Endodermal cell (in vitro differentiated cells): ENCODE results near the gene ABI3. TPM values are rescaled to one million over a fixed set of nuclear protein-coding genes. Genes with fewer than 3 reads are reported as not detected.

Experiments
- DNase-seq: peaks from one replicate; pipeline ENCODE4 v3.0.0-alpha.2; 2017
- H3K27ac ChIP-seq: 2 replicates; pipeline ENCODE4 v1.5.1; 2013; ENCODE audit warnings: mild to moderate bottlenecking, low read depth, low read length, moderate library complexity
- H3K27me3 ChIP-seq: 2 replicates; pipeline ENCODE4 v1.6.1; 2013; ENCODE audit warnings: mild to moderate bottlenecking, low read length, moderate library complexity; ENCODE audit not compliant: insufficient read depth, control insufficient read depth, poor library complexity, severe bottlenecking
- H3K36me3 ChIP-seq: 2 replicates; pipeline ENCODE4 v1.7.0; 2013; ENCODE audit warnings: mild to moderate bottlenecking, low read length, moderate library complexity; ENCODE audit not compliant: control insufficient read depth, insufficient read depth
- H3K4me1 ChIP-seq: one replicate; pipeline ENCODE4 v1.7.0; 2013; ENCODE audit warnings: low read length; ENCODE audit not compliant: control insufficient read depth, insufficient read depth
- H3K4me3 ChIP-seq: 2 replicates; pipeline ENCODE4 v1.5.1; 2013; ENCODE audit warnings: mild to moderate bottlenecking, low read length, moderate library complexity
- H3K9ac ChIP-seq: 2 replicates; pipeline ENCODE4 v1.6.1; 2013; ENCODE audit warnings: mild to moderate bottlenecking, low read length, moderate library complexity; ENCODE audit not compliant: poor library complexity, severe bottlenecking; ENCODE audit errors: extremely low read depth
- H3K9me3 ChIP-seq: 2 replicates; pipeline ENCODE4 v1.6.1; 2013; ENCODE audit warnings: mild to moderate bottlenecking, low read length, moderate library complexity; ENCODE audit not compliant: control insufficient read depth
- H3K27ac Mint-ChIP-seq: 2 replicates; pipeline ENCODE4 v1.8.0; 2020; ENCODE audit warnings: mixed read lengths
- H3K27me3 Mint-ChIP-seq: 2 replicates; pipeline ENCODE4 v1.8.0; 2021; ENCODE audit warnings: mild to moderate bottlenecking, mixed read lengths; ENCODE audit not compliant: insufficient read depth
- H3K36me3 Mint-ChIP-seq: 2 replicates; pipeline ENCODE4 v1.8.0; 2020; ENCODE audit warnings: low read depth, mixed read lengths
- H3K4me1 Mint-ChIP-seq: 2 replicates; pipeline ENCODE4 v1.8.0; 2020; ENCODE audit warnings: mixed read lengths
- H3K4me3 Mint-ChIP-seq: 2 replicates; pipeline ENCODE4 v1.8.0; 2020; ENCODE audit warnings: mild to moderate bottlenecking, moderate library complexity, mixed read lengths
- H3K9me3 Mint-ChIP-seq: 2 replicates; pipeline ENCODE4 v1.8.0; 2020; ENCODE audit warnings: mild to moderate bottlenecking, mixed read lengths
- CTCF ChIP-seq: fragments of 200-600 bp; sonication (generic); conservative IDR thresholded peaks from 2 replicates; pipeline ENCODE4 v1.5.0; 2021; ENCODE audit warnings: antibody characterized with exemption, mild to moderate bottlenecking
- WGBS, 2 experiments: methylation state at CpG; one replicate each; pipeline versions ENCODE4 v1.1.5 to v1.1.7; 2013; ENCODE audit warnings: missing lambda C conversion rate in 2 of 2, mixed read lengths in 1 of 2; ENCODE audit not compliant: insufficient coverage in 1 of 2, insufficient read length in 1 of 2; 5-methylcytosine and 5-hydroxymethylcytosine counted together
- total RNA-seq, 2 donors: library from RNA; stranded (reverse); fragmentation: NEBNext Ultra II Directional in 1 of 2; extraction: Animal tissue kit (Norgen Biotek cat#: 25700) in 1 of 2; gene quantifications; 2 replicates in 1 of 2; 3 replicates in 1 of 2; pipeline ENCODE4 v1.2.1, GENCODE V29; 2021

Gene ABI3
- total RNA-seq, 2 donors from 2014 or later, result 0.58 to 1.7 TPM

- H3K27ac Mint-ChIP-seq, result no peak overlapping the region
- no peak for DNase-seq
- H3K9me3 ChIP-seq, result no peaks in the 10 kb centered on the region
Measured at GRCh38 chr17:49242813-49243212, 32.3 kb downstream of the ABI3 start.

GRCh38 chr17:49244839-49245238 lies 34.3 kb downstream of the ABI3 start:
- Histone ChIP-seq H3K27me3 (no peaks in the 10 kb centered on the region), H3K4me3 (no peak overlapping the region), H3K9me3 (no peaks in the 10 kb centered on the region), H3K9ac (no peak overlapping the region), H3K27ac (no peak overlapping the region), H3K4me1 (no peaks in the 10 kb centered on the region), H3K36me3 (no peaks in the 10 kb centered on the region)
- Mint-ChIP-seq H3K36me3 (no peaks in the 10 kb centered on the region), H3K9me3 (no peaks in the 10 kb centered on the region), H3K4me3 (no peak overlapping the region), H3K27me3 (no peaks in the 10 kb centered on the region), H3K4me1 (no peaks in the 10 kb centered on the region), H3K27ac (no peak overlapping the region)
- TF ChIP-seq CTCF, result no peak
- 93 to 97% methylated on average over 3 to 4 of the region's 4 CpGs for WGBS, 2 experiments
- DNase-seq, result no peak

More at GRCh38 chr17:49242813-49243212, 32.3 kb downstream of the ABI3 start:
- Mint-ChIP-seq H3K4me1 (no peaks in the 10 kb centered on the region), H3K27me3 (no peaks in the 10 kb centered on the region), H3K9me3 (no peaks in the 10 kb centered on the region), H3K4me3 (no peak overlapping the region), H3K36me3 (no peaks in the 10 kb centered on the region)
- no peaks in the 10 kb centered on the region for H3K27me3 ChIP-seq
- no peak overlapping the region for H3K9ac ChIP-seq
- H3K36me3 ChIP-seq, result no peaks in the 10 kb centered on the region
- no peak overlapping the region for H3K4me3 ChIP-seq
- TF ChIP-seq CTCF, result no peak
- no peak overlapping the region for H3K27ac ChIP-seq
- H3K4me1 ChIP-seq, result no peaks in the 10 kb centered on the region
- WGBS, 2 experiments, result 95 to 100% methylated on average over 1 to 5 of the region's 5 CpGs

- no peak overlapping the region for H3K9ac ChIP-seq
- Mint-ChIP-seq H3K9me3 (no peaks in the 10 kb centered on the region), H3K36me3 (no peaks in the 10 kb centered on the region), H3K4me3 (no peak overlapping the region), H3K27me3 (no peaks in the 10 kb centered on the region), H3K4me1 (peaks cover 1% of the 10 kb centered on the region), H3K27ac (no peak overlapping the region)
- H3K27ac ChIP-seq, result no peak overlapping the region
- 95 to 96% methylated on average over 7 of the region's 7 CpGs for WGBS, 2 experiments
- H3K36me3 ChIP-seq, result no peaks in the 10 kb centered on the region
- H3K4me1 ChIP-seq, result no peaks in the 10 kb centered on the region
- no peak for TF ChIP-seq CTCF
- H3K27me3 ChIP-seq, result no peaks in the 10 kb centered on the region
- no peaks in the 10 kb centered on the region for H3K9me3 ChIP-seq
- DNase-seq, result no peak
- no peak overlapping the region for H3K4me3 ChIP-seq
Measured at GRCh38 chr17:49247944-49248343, 37.4 kb downstream of the ABI3 start.
